Lung (tissue), 12 donors: ENCODE results near the gene TPO. TPM values are rescaled to one million over a fixed set of nuclear protein-coding genes. Genes with fewer than 3 reads are reported as not detected.

ENCODE experiments used
- ATAC-seq: fragments of 200-7000 bp; cut with Tn5 transposase; one replicate; pipeline ENCODE4 v1.9.1; 2020; ENCODE audit warnings: moderate number of reproducible peaks; ENCODE audit not compliant: insufficient read depth, low FRiP score
- DNase-seq, 3 donors: peaks; one replicate each; pipeline ENCODE4 v3.0.0-alpha.2; 2013 to 2017
- H3K27ac ChIP-seq, 2 donors: one replicate each; pipeline ENCODE4 v1.5.1; 2013; ENCODE audit warnings: mild to moderate bottlenecking in 2 of 2, moderate library complexity in 2 of 2, control low read depth in 1 of 2, inconsistent platforms in 1 of 2, low read depth in 1 of 2, low read length in 1 of 2
- H3K27me3 ChIP-seq, 3 donors: one replicate each; pipeline ENCODE4 v1.5.1; 2013; ENCODE audit warnings: low read length in 2 of 3; ENCODE audit not compliant: control insufficient read depth in 3 of 3, insufficient read depth in 3 of 3
- H3K36me3 ChIP-seq, 4 donors: one replicate each; pipeline ENCODE4 v1.5.1; 2013; ENCODE audit warnings: low read length in 4 of 4, mild to moderate bottlenecking in 1 of 4, moderate library complexity in 1 of 4; ENCODE audit not compliant: control insufficient read depth in 4 of 4, insufficient read depth in 4 of 4
- H3K4me1 ChIP-seq, 5 donors: one replicate each; pipeline ENCODE4 v1.5.1; 2013; ENCODE audit warnings: low read length in 5 of 5, mild to moderate bottlenecking in 2 of 5, moderate library complexity in 1 of 5; ENCODE audit not compliant: control insufficient read depth in 5 of 5, insufficient read depth in 5 of 5
- H3K4me3 ChIP-seq: one replicate; pipeline ENCODE4 v1.5.1; 2013; ENCODE audit warnings: mild to moderate bottlenecking, control low read depth, moderate library complexity
- H3K9ac ChIP-seq, 2 donors: one replicate each; pipeline ENCODE4 v1.5.1; 2013; ENCODE audit warnings: low read length in 2 of 2, control low read depth in 1 of 2; ENCODE audit not compliant: insufficient read depth in 1 of 2
- H3K9me3 ChIP-seq, 4 donors: one replicate each; pipeline ENCODE4 v1.5.1; 2013; ENCODE audit warnings: low read length in 3 of 4, mild to moderate bottlenecking in 1 of 4, moderate library complexity in 1 of 4; ENCODE audit not compliant: control insufficient read depth in 4 of 4, insufficient read depth in 3 of 4
- WGBS, 2 donors: extraction: QIAGEN DNeasy Blood & Tissue Kit; methylation state at CpG; one replicate each; pipeline ENCODE4 v1.1.7; 2013; 5-methylcytosine and 5-hydroxymethylcytosine counted together
- polyA plus RNA-seq, 2 donors: library from polyadenylated mRNA; stranded (reverse); fragments of 200-250 nt; gene quantifications; one replicate each; pipeline ENCODE4 v1.2.1, GENCODE V29; 2013
- total RNA-seq, 2 donors: library from RNA; depleted of rRNA in 1 of 2; stranded (reverse); fragments of >200 nt in 1 of 2; gene quantifications; one replicate each; pipeline ENCODE4 v1.2.1, GENCODE V29; 2014 to 2021
- TF ChIP-seq, protein P1 (sequence below): IDR thresholded peaks from 2 replicates; pipeline ENCODE4 v1.5.1; 2012; ENCODE audit warnings: mild to moderate bottlenecking; ENCODE audit errors: control extremely low read depth, extremely low read depth
- donor health status: control.
- donor health status: control.
- donor health status: Bipolar disorder and iron deficiency.
- donor health status: healthy.
- donor health status: DM: yes; HTN: yes; CAD: no.

Gene TPO
- total and polyA plus RNA-seq, 4 donors: 0.17 to 0.31 TPM; not detected in 2

DNA sequence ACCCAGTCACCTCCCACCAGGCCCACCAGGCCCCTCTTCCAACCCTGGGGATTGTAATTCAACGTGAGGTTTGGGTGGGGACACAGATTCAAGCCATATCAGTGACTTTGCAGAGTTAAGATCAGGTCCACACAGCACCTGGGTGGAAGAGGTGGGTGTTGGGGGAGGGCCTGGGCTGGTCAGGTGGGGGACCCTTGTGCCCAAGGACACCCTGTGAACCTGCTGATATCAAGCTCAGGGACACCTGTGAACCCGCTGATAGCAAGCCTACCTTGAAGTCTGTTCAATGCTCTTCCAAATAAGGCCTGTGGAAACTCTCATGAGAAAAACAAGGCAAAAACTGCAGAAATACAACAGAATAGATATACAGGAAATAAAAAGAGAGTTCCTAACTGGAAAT is 19.9 kb upstream of the TPO start:
- Histone ChIP-seq H3K4me1 (peaks cover 0 to 2% (median 0%) of the 10 kb centered on the region in 5 donors), H3K9me3 (peaks cover 0 to 5% (median 0%) of the 10 kb centered on the region in 4 donors), H3K36me3 (no peaks in the 10 kb centered on the region), H3K27me3 (no peaks in the 10 kb centered on the region), H3K27ac (no peak overlapping the region), H3K9ac (no peak overlapping the region), H3K4me3 (no peak overlapping the region)
- no peak for DNase-seq
- TF ChIP-seq, protein P1, sequence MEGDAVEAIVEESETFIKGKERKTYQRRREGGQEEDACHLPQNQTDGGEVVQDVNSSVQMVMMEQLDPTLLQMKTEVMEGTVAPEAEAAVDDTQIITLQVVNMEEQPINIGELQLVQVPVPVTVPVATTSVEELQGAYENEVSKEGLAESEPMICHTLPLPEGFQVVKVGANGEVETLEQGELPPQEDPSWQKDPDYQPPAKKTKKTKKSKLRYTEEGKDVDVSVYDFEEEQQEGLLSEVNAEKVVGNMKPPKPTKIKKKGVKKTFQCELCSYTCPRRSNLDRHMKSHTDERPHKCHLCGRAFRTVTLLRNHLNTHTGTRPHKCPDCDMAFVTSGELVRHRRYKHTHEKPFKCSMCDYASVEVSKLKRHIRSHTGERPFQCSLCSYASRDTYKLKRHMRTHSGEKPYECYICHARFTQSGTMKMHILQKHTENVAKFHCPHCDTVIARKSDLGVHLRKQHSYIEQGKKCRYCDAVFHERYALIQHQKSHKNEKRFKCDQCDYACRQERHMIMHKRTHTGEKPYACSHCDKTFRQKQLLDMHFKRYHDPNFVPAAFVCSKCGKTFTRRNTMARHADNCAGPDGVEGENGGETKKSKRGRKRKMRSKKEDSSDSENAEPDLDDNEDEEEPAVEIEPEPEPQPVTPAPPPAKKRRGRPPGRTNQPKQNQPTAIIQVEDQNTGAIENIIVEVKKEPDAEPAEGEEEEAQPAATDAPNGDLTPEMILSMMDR: no peak
- ATAC-seq: no peak
- WGBS, 2 donors: 93 to 95% methylated on average over 2 of the region's 2 CpGs

DNA sequence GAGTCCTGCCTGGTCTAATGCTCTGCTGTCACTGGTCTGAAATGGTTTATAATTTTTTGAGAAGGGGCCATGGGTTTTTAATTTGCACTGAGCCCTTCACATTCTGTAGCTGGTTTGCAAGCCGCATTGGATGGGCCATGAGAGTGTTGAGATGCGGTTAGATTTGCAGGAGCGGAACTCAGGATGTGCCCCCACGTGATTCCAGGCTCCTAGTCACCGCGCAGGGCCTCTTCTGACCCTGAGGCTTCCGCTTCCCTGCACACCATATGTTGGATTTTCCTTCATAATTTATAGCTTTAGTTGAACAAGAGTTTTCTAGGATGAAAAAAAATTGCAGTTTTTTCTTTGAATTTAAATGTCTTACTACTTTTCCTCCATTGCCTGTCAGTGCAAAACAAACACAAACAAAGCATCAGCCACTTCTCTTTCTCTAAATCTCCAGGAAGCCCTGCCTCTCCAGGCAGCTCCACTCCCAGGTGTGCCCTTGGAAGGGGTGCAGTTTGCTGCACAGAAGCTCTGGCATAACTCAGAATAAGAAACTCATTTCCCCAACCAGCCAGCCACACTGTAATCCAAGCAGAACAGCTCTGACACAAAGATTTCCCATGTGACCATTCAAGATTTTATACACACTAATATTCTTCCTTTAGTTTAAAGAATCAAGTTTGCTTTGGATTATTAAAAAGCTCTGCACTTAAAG is 18.4 kb upstream of the TPO start:
- no peak for ATAC-seq
- TF ChIP-seq, protein P1: no peak
- Histone ChIP-seq H3K9me3 (peaks cover 0 to 5% (median 0%) of the 10 kb centered on the region in 4 donors), H3K4me1 (peaks cover 0 to 2% (median 0%) of the 10 kb centered on the region in 5 donors), H3K27ac (no peak overlapping the region), H3K36me3 (no peaks in the 10 kb centered on the region), H3K9ac (no peak overlapping the region), H3K27me3 (no peaks in the 10 kb centered on the region), H3K4me3 (no peak overlapping the region)
- 92 to 93% methylated on average over 7 of the region's 7 CpGs for WGBS, 2 donors
- no peak for DNase-seq

DNA sequence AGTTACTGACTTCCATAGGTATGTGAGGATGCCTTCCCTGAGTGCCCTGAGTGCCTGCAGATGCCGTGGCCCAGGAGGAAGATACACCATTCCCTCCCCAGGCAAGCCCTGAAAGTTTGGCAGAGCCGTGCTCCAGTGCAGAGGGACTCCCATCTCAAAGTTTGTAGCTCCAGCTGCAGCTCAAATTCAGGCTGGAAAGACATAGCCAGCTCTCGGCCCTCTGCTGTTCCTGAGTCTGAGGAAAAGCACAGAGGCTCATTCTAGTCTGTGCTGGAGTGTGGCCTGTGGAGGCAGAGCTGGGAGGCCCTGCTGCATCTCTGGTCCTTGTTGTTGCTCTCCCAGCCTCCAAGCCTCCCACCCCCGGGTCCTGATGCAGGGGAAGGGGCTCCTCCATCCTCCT is 15.9 kb upstream of the TPO start:
- Histone ChIP-seq H3K4me3 (no peak overlapping the region), H3K4me1 (peaks cover 0 to 2% (median 0%) of the 10 kb centered on the region in 5 donors), H3K36me3 (no peaks in the 10 kb centered on the region), H3K9ac (no peak overlapping the region), H3K27ac (no peak overlapping the region), H3K27me3 (no peaks in the 10 kb centered on the region), H3K9me3 (peaks cover 0 to 5% (median 0%) of the 10 kb centered on the region in 4 donors)
- ATAC-seq (no peak), DNase-seq (no peak)
- TF ChIP-seq, protein P1: no peak
- 69 to 76% methylated on average over 4 of the region's 4 CpGs for WGBS, 2 donors
